HG03108 (cell line): ENCODE measurements around the gene ZNG1A.
"Not testable (repeated sequence)": the region's sequence is repeated elsewhere in the genome, so short reads cannot be mapped to it uniquely, and the experiment has no call there.

Source experiments
- ATAC-seq: cut with Tn5 transposase; IDR thresholded peaks from one replicate; pipeline ENCODE4 v1.9.1; 2021; ENCODE audit warnings: moderate library complexity; ENCODE audit not compliant: unreplicated experiment

The ZNG1A gene

GRCh38 chr9:98775-99174, 80.1 kb downstream of the ZNG1A start:
- not testable (repeated sequence) for ATAC-seq

- not testable (repeated sequence) for ATAC-seq
Observed at GRCh38 chr9:94992-95391, 83.9 kb downstream of the ZNG1A start.

- ATAC-seq: not testable (repeated sequence)
Observed at GRCh38 chr9:94323-94722, 84.5 kb downstream of the ZNG1A start.

- not testable (repeated sequence) for ATAC-seq
Observed at GRCh38 chr9:93909-94308, 84.9 kb downstream of the ZNG1A start.

GRCh38 chr9:90851-91250, 88.0 kb downstream of the ZNG1A start:
- not testable (repeated sequence) for ATAC-seq

- ATAC-seq: peak; percentile 73
Observed at GRCh38 chr9:88396-89037, 90.3 kb downstream of the ZNG1A start.

- not testable (repeated sequence) for ATAC-seq
Observed at GRCh38 chr9:87860-88259, 91.0 kb downstream of the ZNG1A start.

GRCh38 chr9:87105-87504, 91.8 kb downstream of the ZNG1A start:
- ATAC-seq: not testable (repeated sequence)

GRCh38 chr9:86697-87096, 92.2 kb downstream of the ZNG1A start:
- ATAC-seq: not testable (repeated sequence)

GRCh38 chr9:82932-83689, 95.7 kb downstream of the ZNG1A start:
- not testable (repeated sequence) for ATAC-seq

- not testable (repeated sequence) for ATAC-seq
Observed at GRCh38 chr9:78333-78732, 100.5 kb downstream of the ZNG1A start.

- ATAC-seq: not testable (repeated sequence)
Observed at GRCh38 chr9:76389-76788, 102.5 kb downstream of the ZNG1A start.

- not testable (repeated sequence) for ATAC-seq
Observed at GRCh38 chr9:73900-74525, 104.8 kb downstream of the ZNG1A start.

GRCh38 chr9:73076-73899, 105.6 kb downstream of the ZNG1A start:
- not testable (repeated sequence) for ATAC-seq
